Activated B cell treated with CpG ODN at 0.5 μM for 24 hours (primary cell): ENCODE results near the gene MAP2K3. TPM values are rescaled to one million over a fixed set of nuclear protein-coding genes. Genes with fewer than 3 reads are reported as not detected.

Experiments
- ATAC-seq: fragments of 200-7000 bp; cut with Tn5 transposase; one replicate; pipeline ENCODE4 v1.10.0; 2021; ENCODE audit warnings: low read depth, mild to moderate bottlenecking, moderate library complexity
- CTCF ChIA-PET: fragments of 350-600 bp; sonication (Branson Sonifier 250); formaldehyde crosslinking; loops from one replicate; lab custom pipeline; 2021; ENCODE audit warnings: antibody characterized with exemption; lab: Charles Lee
- POLR2A ChIA-PET: fragments of 350-600 bp; sonication (Branson Sonifier 250); formaldehyde crosslinking; loops from one replicate; lab custom pipeline; 2021; ENCODE audit warnings: antibody characterized with exemption; lab: Charles Lee
- DNase-seq: peaks from one replicate; pipeline ENCODE4 v3.0.0; 2022
- H3K27ac Mint-ChIP-seq: one replicate; pipeline ENCODE4 v1.8.0; 2020; ENCODE audit warnings: mixed read lengths
- H3K27me3 Mint-ChIP-seq: one replicate; pipeline ENCODE4 v1.8.0; 2021; ENCODE audit warnings: mixed read lengths
- H3K36me3 Mint-ChIP-seq: one replicate; pipeline ENCODE4 v1.8.0; 2021; ENCODE audit warnings: low read depth, mixed read lengths
- H3K4me1 Mint-ChIP-seq: one replicate; pipeline ENCODE4 v1.8.0; 2021; ENCODE audit warnings: mixed read lengths
- H3K4me3 Mint-ChIP-seq: one replicate; pipeline ENCODE4 v1.8.0; 2020; ENCODE audit warnings: mild to moderate bottlenecking, mixed read lengths
- H3K9me3 Mint-ChIP-seq: one replicate; pipeline ENCODE4 v1.8.0; 2020; ENCODE audit warnings: mixed read lengths
- intact Hi-C: fragments of 100-400 bp; cut with micrococcal nuclease; formaldehyde crosslinking; loops from one replicate; pipeline ENCODE4 v1.15.1; 2024
- total RNA-seq: library from RNA; stranded (reverse); gene quantifications from 2 replicates; pipeline ENCODE4 v1.2.3, GENCODE V29; 2022
- TF ChIP-seq, protein P1 (sequence below): fragments of 200-600 bp; IDR thresholded peaks from one replicate; pipeline ENCODE4 v1.8.0; 2022; ENCODE audit warnings: antibody characterized with exemption, mild to moderate bottlenecking

MAP2K3 gene
- total RNA-seq, 1 donor from 2014 or later, result 81.1 TPM

DNA sequence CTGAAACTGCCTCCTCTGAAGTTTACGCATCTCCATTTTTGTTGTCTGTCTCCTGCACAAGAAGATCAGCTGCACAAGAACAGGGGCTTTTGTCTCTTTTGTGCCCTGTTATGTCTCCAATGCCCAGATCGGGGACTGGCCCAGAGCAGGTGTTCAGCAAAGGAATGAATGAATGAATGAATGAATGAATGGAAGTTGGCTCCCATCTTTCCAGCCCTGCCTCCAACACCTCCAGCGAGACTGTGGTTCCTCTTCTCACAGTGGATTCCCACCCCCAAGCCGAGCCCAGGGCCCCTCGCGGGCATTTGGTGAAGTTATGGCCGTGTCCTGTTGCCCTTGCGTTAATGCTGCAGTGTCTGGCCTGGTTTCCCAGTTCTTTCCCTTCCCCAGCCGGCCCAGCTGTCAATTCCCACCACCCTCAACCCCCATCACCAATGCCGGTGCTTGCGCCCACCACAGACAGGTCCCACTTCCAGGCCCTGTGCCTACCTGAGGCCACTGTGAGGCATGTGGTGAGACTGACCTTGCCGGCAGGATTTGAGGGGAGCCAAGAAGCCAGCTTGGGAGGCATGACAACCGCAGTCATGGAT, 70.4 kb downstream of the MAP2K3 start:
- intact Hi-C loops, result no loop called here
- Mint-ChIP-seq H3K4me3 (no peak overlapping the region), H3K4me1 (peaks cover under 1% of the 10 kb centered on the region), H3K27ac (no peak overlapping the region), H3K27me3 (peaks cover 3% of the 10 kb centered on the region), H3K36me3 (no peaks in the 10 kb centered on the region), H3K9me3 (no peaks in the 10 kb centered on the region)
- DNase-seq, result no peak
- CTCF ChIA-PET, result no interaction called here
- POLR2A ChIA-PET, result no interaction called here
- TF ChIP-seq, protein P1, sequence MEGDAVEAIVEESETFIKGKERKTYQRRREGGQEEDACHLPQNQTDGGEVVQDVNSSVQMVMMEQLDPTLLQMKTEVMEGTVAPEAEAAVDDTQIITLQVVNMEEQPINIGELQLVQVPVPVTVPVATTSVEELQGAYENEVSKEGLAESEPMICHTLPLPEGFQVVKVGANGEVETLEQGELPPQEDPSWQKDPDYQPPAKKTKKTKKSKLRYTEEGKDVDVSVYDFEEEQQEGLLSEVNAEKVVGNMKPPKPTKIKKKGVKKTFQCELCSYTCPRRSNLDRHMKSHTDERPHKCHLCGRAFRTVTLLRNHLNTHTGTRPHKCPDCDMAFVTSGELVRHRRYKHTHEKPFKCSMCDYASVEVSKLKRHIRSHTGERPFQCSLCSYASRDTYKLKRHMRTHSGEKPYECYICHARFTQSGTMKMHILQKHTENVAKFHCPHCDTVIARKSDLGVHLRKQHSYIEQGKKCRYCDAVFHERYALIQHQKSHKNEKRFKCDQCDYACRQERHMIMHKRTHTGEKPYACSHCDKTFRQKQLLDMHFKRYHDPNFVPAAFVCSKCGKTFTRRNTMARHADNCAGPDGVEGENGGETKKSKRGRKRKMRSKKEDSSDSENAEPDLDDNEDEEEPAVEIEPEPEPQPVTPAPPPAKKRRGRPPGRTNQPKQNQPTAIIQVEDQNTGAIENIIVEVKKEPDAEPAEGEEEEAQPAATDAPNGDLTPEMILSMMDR, result no peak
- ATAC-seq, result no peak

GRCh38 chr17:21355586-21355985, 71.1 kb downstream of the MAP2K3 start:
- intact Hi-C loops, result no loop called here
- ATAC-seq (no peak), DNase-seq (no peak)
- CTCF ChIA-PET, result no interaction called here
- no peaks in the 10 kb centered on the region for H3K9me3 Mint-ChIP-seq
- POLR2A ChIA-PET, result no interaction called here
- H3K27ac Mint-ChIP-seq, result no peak overlapping the region
- TF ChIP-seq, protein P1, result no peak
- no peaks in the 10 kb centered on the region for H3K36me3 Mint-ChIP-seq
- no peaks in the 10 kb centered on the region for H3K4me1 Mint-ChIP-seq
- H3K4me3 Mint-ChIP-seq, result no peak overlapping the region
- H3K27me3 Mint-ChIP-seq, result peaks cover 3% of the 10 kb centered on the region

DNA sequence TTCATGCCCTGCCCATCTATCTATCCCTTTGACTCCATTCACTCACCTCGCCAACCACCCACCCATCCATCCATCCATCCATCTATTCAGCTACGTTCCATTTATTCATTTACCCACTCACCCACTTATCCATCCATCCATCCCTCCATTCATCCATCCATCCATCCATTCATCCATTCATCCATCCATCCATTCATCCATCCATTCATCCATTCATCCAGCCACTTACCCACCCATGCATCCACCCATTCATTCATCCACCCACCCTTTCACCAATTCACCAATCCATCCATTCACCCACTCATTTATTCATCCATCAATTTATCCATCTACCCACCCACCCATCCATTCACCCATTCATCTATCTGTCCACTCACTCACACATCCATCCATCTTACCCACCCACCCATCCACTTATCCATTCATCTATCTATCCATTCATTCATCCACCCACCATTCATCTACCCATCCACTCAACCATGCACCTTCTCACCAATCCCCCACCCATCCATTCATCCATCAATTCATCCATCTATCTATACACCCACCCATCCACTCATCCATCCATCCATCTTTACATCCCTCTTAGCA, 72.1 kb downstream of the MAP2K3 start:
- Mint-ChIP-seq H3K36me3 (no peaks in the 10 kb centered on the region), H3K4me3 (no peak overlapping the region), H3K27me3 (peaks cover 3% of the 10 kb centered on the region), H3K9me3 (no peaks in the 10 kb centered on the region), H3K4me1 (no peaks in the 10 kb centered on the region), H3K27ac (no peak overlapping the region)
- no peak for ATAC-seq
- intact Hi-C loops, result no loop called here
- CTCF ChIA-PET, result no interaction called here
- DNase-seq, result no peak
- POLR2A ChIA-PET, result no interaction called here
- TF ChIP-seq, protein P1, result no peak

DNA sequence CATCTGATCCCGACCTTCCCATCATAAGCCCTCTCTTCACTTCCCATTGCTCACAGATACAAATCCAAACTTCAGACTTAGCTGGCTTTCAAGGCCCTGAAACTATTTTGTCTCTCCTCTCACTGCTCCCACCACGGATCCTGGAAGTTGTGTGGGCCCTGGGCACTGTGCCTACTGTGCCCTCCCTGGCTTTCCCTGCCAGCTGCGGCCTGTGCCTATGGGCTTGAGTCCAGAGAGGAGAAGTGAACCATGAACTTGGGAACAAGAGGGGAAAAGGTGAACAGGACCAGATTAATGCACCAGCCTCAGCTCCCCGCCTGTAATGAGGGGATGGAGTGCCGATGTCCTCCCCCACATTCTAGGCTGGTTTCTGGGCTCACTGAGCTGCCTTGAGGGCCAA, 72.8 kb downstream of the MAP2K3 start:
- DNase-seq (no peak), ATAC-seq (no peak)
- peaks cover 1% of the 10 kb centered on the region for H3K27me3 Mint-ChIP-seq
- no peaks in the 10 kb centered on the region for H3K36me3 Mint-ChIP-seq
- no peaks in the 10 kb centered on the region for H3K4me1 Mint-ChIP-seq
- no peak overlapping the region for H3K27ac Mint-ChIP-seq
- no peak overlapping the region for H3K4me3 Mint-ChIP-seq
- intact Hi-C loops, result no loop called here
- ChIA-PET POLR2A (no interaction called here), CTCF (no interaction called here)
- TF ChIP-seq, protein P1, result no peak
- H3K9me3 Mint-ChIP-seq, result no peaks in the 10 kb centered on the region

- Mint-ChIP-seq H3K27me3 (peaks cover 1% of the 10 kb centered on the region), H3K4me3 (no peak overlapping the region), H3K27ac (no peak overlapping the region), H3K36me3 (no peaks in the 10 kb centered on the region), H3K4me1 (no peaks in the 10 kb centered on the region), H3K9me3 (no peaks in the 10 kb centered on the region)
- TF ChIP-seq, protein P1, result no peak
- intact Hi-C loops, result no loop called here
- ATAC-seq, result no peak
- no peak for DNase-seq
- CTCF ChIA-PET, result no interaction called here
- POLR2A ChIA-PET, result no interaction called here
Observed at GRCh38 chr17:21357696-21358656, 73.5 kb downstream of the MAP2K3 start.
